Gastrocnemius medialis (tissue), 4 donors: ENCODE results near the gene DYNLRB2. TPM values are rescaled to one million over a fixed set of nuclear protein-coding genes. Genes with fewer than 3 reads are reported as not detected.

Source experiments
- ATAC-seq, 2 donors: fragments of 150-250 bp; one replicate each; pipeline ENCODE4 v1.9.1; 2016
- DNase-seq, 2 donors: peaks; one replicate each; pipeline ENCODE4 v3.0.0-alpha.2; 2019
- H3K27ac ChIP-seq, 4 donors: fragments of 200-600 bp; sonication (generic); 1 replicate in 1 of 4; 2 replicates in 3 of 4; pipeline ENCODE4 v1.5.1; 2016 to 2018; ENCODE audit warnings: mild to moderate bottlenecking in 2 of 4, moderate library complexity in 1 of 4
- H3K27me3 ChIP-seq, 3 donors: fragments of 200-600 bp; sonication (generic) in 2 of 3; 1 replicate in 1 of 3; 2 replicates in 2 of 3; pipeline versions ENCODE4 v1.5.1 to v1.6.0; 2016 to 2019; ENCODE audit warnings: mild to moderate bottlenecking in 1 of 3, moderate library complexity in 1 of 3
- H3K36me3 ChIP-seq, 2 donors: fragments of 200-600 bp; sonication (generic) in 1 of 2; one replicate each; pipeline ENCODE4 v1.5.1; 2017 to 2018
- H3K4me1 ChIP-seq, 2 donors: fragments of 200-600 bp; sonication (generic) in 1 of 2; one replicate each; pipeline ENCODE4 v1.5.1; 2016 to 2017; ENCODE audit warnings: mild to moderate bottlenecking in 2 of 2
- H3K4me3 ChIP-seq, 4 donors: fragments of 200-600 bp; sonication (generic) in 3 of 4; 1 replicate in 1 of 4; 2 replicates in 3 of 4; pipeline ENCODE4 v1.5.1; 2016 to 2019; ENCODE audit warnings: mild to moderate bottlenecking in 2 of 4
- H3K9me3 ChIP-seq, 3 donors: fragments of 200-600 bp; sonication (generic) in 2 of 3; 1 replicate in 1 of 3; 2 replicates in 2 of 3; pipeline ENCODE4 v1.5.1; 2016 to 2019
- CTCF ChIP-seq, 5 experiments: fragments of 450-650 bp in 3 of 5; fragments of 200-600 bp in 2 of 5; sonication (generic) in 2 of 5; IDR thresholded peaks in 4 of 5; conservative IDR thresholded peaks in 1 of 5; 1 replicate in 4 of 5; 2 replicates in 1 of 5; pipeline ENCODE4 v1.5.1; 2016 to 2019; ENCODE audit warnings: antibody characterized with exemption in 5 of 5, mild to moderate bottlenecking in 3 of 5, moderate library complexity in 3 of 5
- POLR2A ChIP-seq, 2 donors: fragments of 450-650 bp; IDR thresholded peaks; one replicate each; pipeline ENCODE4 v1.6.1; 2017; ENCODE audit warnings: antibody characterized with exemption in 2 of 2, mild to moderate bottlenecking in 2 of 2, moderate library complexity in 2 of 2
- in situ Hi-C, 4 donors: fragments of 200-750 bp; cut with MboI; loops; one replicate each; pipeline versions ENCODE4 v1.15.0 to v1.8.0; 2017; ENCODE audit warnings: low sequenced_read_pairs in 4 of 4
- intact Hi-C: fragments of 100-400 bp; cut with DNase I; formaldehyde crosslinking; loops from one replicate; pipeline ENCODE4 v1.15.1; 2023; ENCODE audit warnings: low total_unique reads
- total RNA-seq, 4 donors: library from RNA; depleted of rRNA; stranded (reverse); fragments of >200 nt; gene quantifications; one replicate each; pipeline versions ENCODE4 v1.1.0 to v1.2.3, GENCODE V29; 2016

The DYNLRB2 gene
- total RNA-seq, 4 donors from 2014 or later = not detected

GRCh38 chr16:80556481-80556880 is 15.7 kb downstream of the DYNLRB2 start:
- no peak for TF ChIP-seq CTCF (IDR thresholded peaks at IDR 0.05 in 4 of 5, conservative IDR thresholded peaks at IDR 0.05 in 1 of 5)
- TF ChIP-seq POLR2A (IDR thresholded peaks at IDR 0.05) = no peak
- Histone ChIP-seq H3K36me3 (no peaks in the 10 kb centered on the region), H3K9me3 (no peaks in the 10 kb centered on the region), H3K4me1 (no peaks in the 10 kb centered on the region), H3K27me3 (no peaks in the 10 kb centered on the region), H3K27ac (no peak overlapping the region), H3K4me3 (no peak overlapping the region)
- DNase-seq (no peak), ATAC-seq (no peak)
- in situ Hi-C loops = no loop called here
- intact Hi-C loops = no loop called here

- no peak overlapping the region for H3K4me3 ChIP-seq
- no peaks in the 10 kb centered on the region for H3K27me3 ChIP-seq
- no peaks in the 10 kb centered on the region for H3K4me1 ChIP-seq
- TF ChIP-seq CTCF (IDR thresholded peaks at IDR 0.05 in 4 of 5, conservative IDR thresholded peaks at IDR 0.05 in 1 of 5) (no peak), POLR2A (IDR thresholded peaks at IDR 0.05) (no peak)
- in situ Hi-C loops = no loop called here
- no peaks in the 10 kb centered on the region for H3K9me3 ChIP-seq
- no peak for ATAC-seq
- H3K36me3 ChIP-seq = no peaks in the 10 kb centered on the region
- intact Hi-C loops = no loop called here
- no peak overlapping the region for H3K27ac ChIP-seq
- no peak for DNase-seq
These were observed 16.2 kb downstream of the DYNLRB2 start for GRCh38 chr16:80557037-80557436.

GRCh38 chr16:80559369-80559768 is 18.6 kb downstream of the DYNLRB2 start:
- in situ Hi-C loops (no loop called here), intact Hi-C loops (no loop called here)
- no peak for TF ChIP-seq CTCF (IDR thresholded peaks at IDR 0.05 in 4 of 5, conservative IDR thresholded peaks at IDR 0.05 in 1 of 5)
- no peak for TF ChIP-seq POLR2A (IDR thresholded peaks at IDR 0.05)
- peaks cover 0 to 3% (median 0%) of the 10 kb centered on the region in 3 donors for H3K27me3 ChIP-seq
- H3K9me3 ChIP-seq = no peaks in the 10 kb centered on the region
- no peak for ATAC-seq
- no peak overlapping the region for H3K4me3 ChIP-seq
- H3K36me3 ChIP-seq = no peaks in the 10 kb centered on the region
- no peak overlapping the region for H3K27ac ChIP-seq
- H3K4me1 ChIP-seq = no peaks in the 10 kb centered on the region
- no peak for DNase-seq

- peaks cover 0 to 7% (median 0%) of the 10 kb centered on the region in 3 donors for H3K27me3 ChIP-seq
- no peak overlapping the region for H3K4me3 ChIP-seq
These were observed 22.3 kb downstream of the DYNLRB2 start for GRCh38 chr16:80563066-80563465.

More at GRCh38 chr16:80563066-80563465, 22.3 kb downstream of the DYNLRB2 start:
- Histone ChIP-seq H3K27ac (no peak overlapping the region), H3K4me1 (no peaks in the 10 kb centered on the region), H3K9me3 (no peaks in the 10 kb centered on the region), H3K36me3 (no peaks in the 10 kb centered on the region)
- in situ Hi-C loops = no loop called here
- intact Hi-C loops = no loop called here
- DNase-seq = no peak
- no peak for TF ChIP-seq CTCF (IDR thresholded peaks at IDR 0.05 in 4 of 5, conservative IDR thresholded peaks at IDR 0.05 in 1 of 5)
- no peak for TF ChIP-seq POLR2A (IDR thresholded peaks at IDR 0.05)
- no peak for ATAC-seq
